Right ventricle myocardium superior (tissue), 1 donor: ENCODE results near the gene TMEM41B. TPM values are rescaled to one million over a fixed set of nuclear protein-coding genes. Genes with fewer than 3 reads are reported as not detected.

Experiments
- total RNA-seq: library from RNA; stranded (reverse); fragmentation: NEBNext Ultra II Directional; extraction: Animal tissue kit (Norgen Biotek cat#: 25700); gene quantifications from one replicate; pipeline ENCODE4 v1.2.1, GENCODE V29; 2021
- donor health status: DM: no; HTN: yes; CAD: no; lungs with severe emphysema.

TMEM41B gene
- total RNA-seq, 1 donor from 2014 or later = 18.5 TPM

Other genes with a start within 250 kb of the TMEM41B start
- 1.9 TPM for gene SCUBE2, start 223.0 kb downstream of the TMEM41B start, total RNA-seq
- 96.1 TPM for gene DENND5A, start 49.2 kb downstream of the TMEM41B start, total RNA-seq
- 130 TPM for gene IPO7, start 70.1 kb upstream of the TMEM41B start, total RNA-seq
- gene ZNF143, start 146.4 kb upstream of the TMEM41B start, total RNA-seq = 25.3 TPM